Measurements from ENCODE around the gene NSL1. TPM values are rescaled to one million over a fixed set of nuclear protein-coding genes. Genes with fewer than 3 reads are reported as not detected.

The NSL1 gene
- total and polyA plus RNA-seq, 4 experiments from 2014 or later: 38.0 to 61.8 (median 47.4) TPM

- intact Hi-C loops (cut with micrococcal nuclease): loop anchor here (2.0 kb wide), 1 partner anchor 50 kb away; no protein-coding TSS in a partner anchor
- Histone ChIP-seq H3K36me3 (ENCODE audit: insufficient read depth, low read length) (no peaks in the 10 kb centered on the region), H3K4me3 (ENCODE audit: low read length in 2 of 2) (peak overlapping the region; percentile 20 to 49), H3K9me3 (ENCODE audit: control insufficient read depth in 1 of 2, low read length in 2 of 2) (no peaks in the 10 kb centered on the region), H3K27me3 (ENCODE audit: insufficient read depth, low read length) (no peaks in the 10 kb centered on the region), H3K27ac (ENCODE audit: low read depth, low read length) (peak overlapping the region; percentile 57), H3K4me1 (ENCODE audit: insufficient read depth, low read length) (peaks cover 42% of the 10 kb centered on the region)
- Mint-ChIP-seq H3K27me3 (no peaks in the 10 kb centered on the region), H3K4me3 (peak overlapping the region; percentile 86 to 95 (median 90)), H3K36me3 (peaks cover 0 to 2% of the 10 kb centered on the region in 2 donors), H3K4me1 (peaks cover 36 to 64% (median 49%) of the 10 kb centered on the region in 4 donors), H3K27ac (peak overlapping the region; percentile 83 to 94 (median 90)), H3K9me3 (peaks cover 0 to 2% (median 0%) of the 10 kb centered on the region in 8 donors)
- ChIA-PET CTCF (ENCODE audit: partially characterized antibody) (interaction anchor here (1.8 to 2.1 kb wide), 3 partner anchors 35 to 81 kb away, joined by 5 to 11 read pairs (median 9); no protein-coding TSS in a partner anchor), POLR2A (ENCODE audit: partially characterized antibody) (interaction anchor here (0.6 to 1.7 kb wide), 4 partner anchors 16 to 158 kb away, joined by 3 to 4 read pairs (median 4); partner anchors contain the start of gene FLVCR1)
- peak; percentile 29 to 81 (median 57) for DNase-seq
Observed at GRCh38 chr1:212700223-212700891, 91.2 kb downstream of the NSL1 start.

DNA sequence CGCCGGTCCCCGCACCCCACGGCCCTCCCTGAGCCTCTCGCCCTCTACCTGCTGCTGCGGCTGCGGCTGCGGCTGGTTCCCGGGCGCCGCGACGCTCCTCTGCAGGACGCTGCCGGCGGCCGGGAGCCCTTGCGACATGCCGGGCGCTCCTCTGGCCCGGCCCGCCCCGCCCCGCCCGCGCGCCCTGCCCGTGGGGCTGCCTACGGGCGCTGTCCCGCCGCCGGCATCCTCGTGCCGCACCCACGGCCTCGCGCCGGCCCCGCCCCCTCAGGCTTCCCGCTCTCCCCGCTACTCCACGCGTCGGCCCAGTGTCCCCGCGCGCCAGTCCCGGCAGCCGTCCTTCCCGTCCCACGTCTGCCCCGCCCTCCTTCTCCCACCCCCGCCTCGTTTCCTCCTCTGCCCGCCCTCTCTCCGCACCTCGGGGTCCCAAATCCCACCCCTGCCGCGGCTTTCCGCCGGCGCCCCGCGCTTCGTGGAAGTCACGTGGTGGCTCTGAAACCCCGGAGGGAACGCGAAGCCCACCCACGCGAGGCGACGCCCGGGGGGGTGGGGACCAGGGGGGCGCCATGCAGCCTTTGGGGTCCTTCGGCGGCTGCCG, 91.9 kb downstream of the NSL1 start, which contains the start of gene BATF3:
Gene BATF3, minus strand, starts transcription at position 216 of the 598 bp plus-strand sequence. Its CDS starts 78 bp downstream, at position 138.
- ChIA-PET CTCF (ENCODE audit: partially characterized antibody) (interaction anchor here (1.2 to 1.5 kb wide), 2 partner anchors 16 to 295 kb away, joined by 4 to 6 read pairs; no protein-coding TSS in a partner anchor), POLR2A (ENCODE audit: partially characterized antibody) (no interaction called here)
- no peaks in the 10 kb centered on the region for H3K27me3 ChIP-seq (ENCODE audit: insufficient read depth, low read length)
- peaks cover 35 to 64% (median 49%) of the 10 kb centered on the region in 4 donors for H3K4me1 Mint-ChIP-seq
- intact Hi-C loops (cut with micrococcal nuclease): loop anchor here (1.0 to 2.0 kb wide), 3 partner anchors 51 to 141 kb away; no protein-coding TSS in a partner anchor
- H3K4me3 ChIP-seq (ENCODE audit: low read length in 2 of 2): peak within 1 kb of the TSS; percentile 20 to 49
- H3K27me3 Mint-ChIP-seq: no peaks in the 10 kb centered on the region
- peak within 1 kb of the TSS; percentile 86 to 95 (median 90) for H3K4me3 Mint-ChIP-seq
- H3K27ac ChIP-seq (ENCODE audit: low read depth, low read length): peak within 1 kb of the TSS; percentile 57
- no peaks in the 10 kb centered on the region for H3K36me3 ChIP-seq (ENCODE audit: insufficient read depth, low read length)
- H3K27ac Mint-ChIP-seq: peak within 1 kb of the TSS; percentile 83 to 94 (median 90)
- H3K4me1 ChIP-seq (ENCODE audit: insufficient read depth, low read length): peaks cover 42% of the 10 kb centered on the region
- peaks cover 0 to 2% of the 10 kb centered on the region in 2 donors for H3K36me3 Mint-ChIP-seq
- DNase-seq: peak; percentile 17 to 61 (median 33)
- H3K9me3 ChIP-seq (ENCODE audit: control insufficient read depth in 1 of 2, low read length in 2 of 2): no peaks in the 10 kb centered on the region
- peaks cover 0 to 2% (median 0%) of the 10 kb centered on the region in 8 donors for H3K9me3 Mint-ChIP-seq

GRCh38 chr1:212699104-212699624, 92.4 kb downstream of the NSL1 start:
- Histone ChIP-seq H3K4me1 (ENCODE audit: insufficient read depth, low read length) (peaks cover 42% of the 10 kb centered on the region), H3K27ac (ENCODE audit: low read depth, low read length) (no peak overlapping the region), H3K36me3 (ENCODE audit: insufficient read depth, low read length) (no peaks in the 10 kb centered on the region), H3K27me3 (ENCODE audit: insufficient read depth, low read length) (no peaks in the 10 kb centered on the region), H3K4me3 (ENCODE audit: low read length in 2 of 2) (peak overlapping the region; percentile 13 to 46), H3K9me3 (ENCODE audit: control insufficient read depth in 1 of 2, low read length in 2 of 2) (no peaks in the 10 kb centered on the region)
- DNase-seq: peak; percentile 29 to 56 (median 35)
- intact Hi-C loops (cut with micrococcal nuclease): loop anchor here (1.0 to 2.0 kb wide), 2 partner anchors 83 to 140 kb away; no protein-coding TSS in a partner anchor
- ChIA-PET POLR2A (ENCODE audit: partially characterized antibody) (interaction anchor here (0.9 kb wide), 1 partner anchor 34 kb away, joined by 3 read pairs; no protein-coding TSS in a partner anchor), CTCF (ENCODE audit: partially characterized antibody) (interaction anchor here (1.2 to 1.5 kb wide), 2 partner anchors 15 to 296 kb away, joined by 4 to 6 read pairs; no protein-coding TSS in a partner anchor)
- Mint-ChIP-seq H3K4me3 (peak overlapping the region; percentile 86 to 90 (median 88)), H3K27me3 (no peaks in the 10 kb centered on the region), H3K36me3 (peaks cover 0 to 2% of the 10 kb centered on the region in 2 donors), H3K4me1 (peaks cover 34 to 61% (median 49%) of the 10 kb centered on the region in 4 donors), H3K9me3 (peaks cover 0 to 2% (median 0%) of the 10 kb centered on the region in 8 donors), H3K27ac (peak overlapping the region in 6 of 7 donors; percentile 11 to 87 (median 78))

DNA sequence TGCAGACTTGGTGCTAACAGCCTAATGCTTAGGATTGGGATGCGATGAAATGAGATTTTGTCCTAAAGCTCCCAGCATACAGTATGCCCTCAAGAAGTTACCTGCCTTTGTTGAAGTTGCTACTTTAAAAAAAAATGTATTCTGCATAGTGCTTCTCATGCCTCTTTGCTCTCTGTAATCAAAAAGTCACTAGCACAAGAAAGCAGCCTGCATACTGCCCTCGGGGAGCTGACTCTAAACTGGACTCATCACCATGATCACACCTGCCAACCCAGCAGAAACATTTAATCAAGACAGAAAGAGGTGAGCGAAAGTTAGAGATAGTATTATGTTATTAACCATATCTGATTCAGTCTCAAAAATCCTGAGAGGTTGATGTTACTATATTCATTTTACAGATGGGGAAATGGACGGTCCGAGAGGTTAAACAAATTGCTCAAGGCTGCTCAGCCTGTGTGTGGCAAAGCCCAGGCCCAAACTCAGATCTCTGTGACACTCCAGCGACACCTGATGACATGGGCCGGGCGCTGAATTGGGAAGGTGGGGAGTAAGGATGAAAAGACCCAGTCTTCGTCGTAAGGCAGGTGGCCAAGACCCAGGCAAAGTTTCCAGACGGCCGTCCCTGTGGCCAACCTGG, 93.0 kb downstream of the NSL1 start:
- H3K27ac Mint-ChIP-seq: peak overlapping the region in 6 of 7 donors; percentile 37 to 86 (median 72)
- no peaks in the 10 kb centered on the region for H3K27me3 ChIP-seq (ENCODE audit: insufficient read depth, low read length)
- peaks cover 42% of the 10 kb centered on the region for H3K4me1 ChIP-seq (ENCODE audit: insufficient read depth, low read length)
- H3K9me3 Mint-ChIP-seq: peaks cover 0 to 2% (median 0%) of the 10 kb centered on the region in 8 donors
- CTCF ChIA-PET (ENCODE audit: partially characterized antibody): interaction anchor here (1.0 to 1.7 kb wide), 5 partner anchors 15 to 296 kb away, joined by 3 to 6 read pairs (median 5); no protein-coding TSS in a partner anchor
- POLR2A ChIA-PET (ENCODE audit: partially characterized antibody): interaction anchor here (0.9 kb wide), 1 partner anchor 33 kb away, joined by 3 read pairs; no protein-coding TSS in a partner anchor
- H3K4me3 Mint-ChIP-seq: peak overlapping the region; percentile 76 to 90 (median 86)
- intact Hi-C loops (cut with micrococcal nuclease): loop anchor here (1.0 to 2.0 kb wide), 2 partner anchors 84 to 140 kb away; no protein-coding TSS in a partner anchor
- peak overlapping the region; percentile 13 to 46 for H3K4me3 ChIP-seq (ENCODE audit: low read length in 2 of 2)
- H3K36me3 Mint-ChIP-seq: peaks cover 0 to 2% of the 10 kb centered on the region in 2 donors
- no peak for DNase-seq
- H3K27me3 Mint-ChIP-seq: no peaks in the 10 kb centered on the region
- H3K9me3 ChIP-seq (ENCODE audit: control insufficient read depth in 1 of 2, low read length in 2 of 2): no peaks in the 10 kb centered on the region
- peaks cover 32 to 58% (median 48%) of the 10 kb centered on the region in 4 donors for H3K4me1 Mint-ChIP-seq
- H3K36me3 ChIP-seq (ENCODE audit: insufficient read depth, low read length): no peaks in the 10 kb centered on the region
- no peak overlapping the region for H3K27ac ChIP-seq (ENCODE audit: low read depth, low read length)

DNA sequence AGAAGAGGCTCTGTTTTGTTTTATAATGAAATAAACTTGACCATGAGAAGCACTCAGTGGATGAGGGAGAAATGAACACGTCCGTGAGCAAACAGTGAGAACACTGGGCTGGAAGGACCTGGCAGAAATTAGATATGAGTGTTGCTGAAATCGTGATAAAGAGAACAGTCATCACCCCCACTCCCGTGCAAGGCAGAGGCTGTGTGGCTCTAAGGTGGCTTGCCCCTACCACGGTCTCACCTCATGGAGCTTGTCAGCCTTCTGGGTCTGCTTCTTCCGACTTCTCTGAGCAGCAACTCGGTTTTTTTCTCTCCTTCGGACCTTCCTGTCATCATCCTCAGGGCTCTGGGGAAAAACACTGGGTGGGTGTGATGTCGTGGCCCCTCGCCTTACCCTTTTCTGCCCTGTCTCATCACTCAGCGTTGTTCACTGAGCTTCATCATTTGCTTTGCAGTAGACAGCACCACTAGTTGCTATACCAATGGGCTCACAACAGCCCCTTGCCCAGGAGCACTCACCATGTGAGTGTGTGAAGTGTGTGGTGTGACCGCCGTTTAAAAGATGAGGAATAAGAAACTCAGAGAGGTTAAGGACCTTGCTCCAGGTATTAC, 94.8 kb downstream of the NSL1 start:
- peaks cover 0 to 2% (median 0%) of the 10 kb centered on the region in 8 donors for H3K9me3 Mint-ChIP-seq
- CTCF ChIA-PET (ENCODE audit: partially characterized antibody): interaction anchor here (1.0 to 1.7 kb wide), 2 partner anchors 29 to 32 kb away, joined by 3 to 6 read pairs; no protein-coding TSS in a partner anchor
- intact Hi-C loops (cut with micrococcal nuclease): no loop called here
- Histone ChIP-seq H3K36me3 (ENCODE audit: insufficient read depth, low read length) (no peaks in the 10 kb centered on the region), H3K4me1 (ENCODE audit: insufficient read depth, low read length) (peaks cover 31% of the 10 kb centered on the region), H3K4me3 (ENCODE audit: low read length in 2 of 2) (no peak overlapping the region), H3K27me3 (ENCODE audit: insufficient read depth, low read length) (no peaks in the 10 kb centered on the region), H3K27ac (ENCODE audit: low read depth, low read length) (no peak overlapping the region), H3K9me3 (ENCODE audit: control insufficient read depth in 1 of 2, low read length in 2 of 2) (no peaks in the 10 kb centered on the region)
- peak overlapping the region in 2 of 7 donors; percentile 36 to 43 for H3K27ac Mint-ChIP-seq
- H3K4me1 Mint-ChIP-seq: peaks cover 23 to 46% (median 37%) of the 10 kb centered on the region in 4 donors
- H3K4me3 Mint-ChIP-seq: peak overlapping the region in 4 of 8 donors; percentile 17 to 72 (median 52)
- no peak for DNase-seq
- peaks cover 0 to 2% of the 10 kb centered on the region in 2 donors for H3K36me3 Mint-ChIP-seq
- POLR2A ChIA-PET (ENCODE audit: partially characterized antibody): no interaction called here
- H3K27me3 Mint-ChIP-seq: no peaks in the 10 kb centered on the region

Data from CD4-positive, alpha-beta memory T cell (primary cell).